Esophagus muscularis mucosa (tissue), 4 donors: ENCODE results near the gene PTPRQ. TPM values are rescaled to one million over a fixed set of nuclear protein-coding genes. Genes with fewer than 3 reads are reported as not detected.

Experiments used
- DNase-seq: peaks from one replicate; pipeline ENCODE4 v3.0.0-alpha.2; 2017; ENCODE audit errors: extremely low spot score
- H3K27ac ChIP-seq, 4 donors: fragments of 200-600 bp; sonication (generic); replicated peaks in 1 of 4; 1 replicate in 3 of 4; 2 replicates in 1 of 4; pipeline ENCODE4 v1.5.1; 2016 to 2019; ENCODE audit warnings: mild to moderate bottlenecking in 1 of 4
- H3K27me3 ChIP-seq, 4 donors: fragments of 200-600 bp; sonication (generic); one replicate each; pipeline versions ENCODE4 v1.5.1 to v1.6.0; 2016 to 2019
- H3K36me3 ChIP-seq, 4 donors: fragments of 200-600 bp; sonication (generic); one replicate each; pipeline ENCODE4 v1.5.1; 2016 to 2019
- H3K4me1 ChIP-seq, 4 donors: fragments of 200-600 bp; sonication (generic); one replicate each; pipeline ENCODE4 v1.5.1; 2016 to 2019
- H3K4me3 ChIP-seq, 4 donors: fragments of 200-600 bp; sonication (generic); 1 replicate in 2 of 4; 2 replicates in 2 of 4; pipeline ENCODE4 v1.5.1; 2016 to 2019; ENCODE audit warnings: mild to moderate bottlenecking in 4 of 4, moderate library complexity in 1 of 4
- H3K9me3 ChIP-seq, 4 donors: fragments of 200-600 bp; sonication (generic); 1 replicate in 3 of 4; 2 replicates in 1 of 4; pipeline ENCODE4 v1.5.1; 2016 to 2019
- CTCF ChIP-seq, 3 experiments: fragments of 200-600 bp in 2 of 3; fragments of 450-650 bp in 1 of 3; sonication (generic) in 2 of 3; IDR thresholded peaks; one replicate each; pipeline ENCODE4 v1.5.1; 2017 to 2019; ENCODE audit warnings: antibody characterized with exemption in 3 of 3, mild to moderate bottlenecking in 2 of 3, moderate library complexity in 1 of 3
- EP300 ChIP-seq: sonication (generic); formaldehyde crosslinking; IDR thresholded peaks from one replicate; pipeline ENCODE4 v1.6.1; 2017; ENCODE audit warnings: antibody characterized with exemption
- POLR2A ChIP-seq: fragments of 450-650 bp; IDR thresholded peaks from one replicate; pipeline ENCODE4 v1.6.1; 2017; ENCODE audit warnings: antibody characterized with exemption, moderate library complexity, mild to moderate bottlenecking, low read depth
- POLR2AphosphoS5 ChIP-seq, 2 donors: sonication (generic); formaldehyde crosslinking; IDR thresholded peaks; one replicate each; pipeline ENCODE4 v1.6.1; 2017; ENCODE audit warnings: antibody characterized with exemption in 2 of 2
- WGBS: methylation state at CpG from one replicate; pipeline ENCODE4 v1.1.5; 2018; 5-methylcytosine and 5-hydroxymethylcytosine counted together
- intact Hi-C: fragments of 100-400 bp; cut with DNase I; formaldehyde crosslinking; loops from one replicate; pipeline ENCODE4 v1.15.1; 2023
- total RNA-seq, 4 donors: library from RNA; depleted of rRNA; stranded (reverse); fragments of >200 nt; gene quantifications; one replicate each; pipeline versions ENCODE4 v1.1.0 to v1.2.1, GENCODE V29; 2016

PTPRQ gene
- total RNA-seq, 4 donors from 2014 or later: 2.0 to 13.7 (median 4.6) TPM

- Histone ChIP-seq H3K27ac (no peak within 1 kb of the TSS), H3K4me3 (peak within 1 kb of the TSS in 3 of 4 donors; percentile 7 to 21 (median 17)), H3K4me1 (peaks cover 6 to 24% (median 22%) of the 10 kb centered on the region in 4 donors), H3K36me3 (no peaks in the 10 kb centered on the region), H3K27me3 (peaks cover 0 to 15% (median 0%) of the 10 kb centered on the region in 4 donors), H3K9me3 (no peaks in the 10 kb centered on the region)
- TF ChIP-seq POLR2AphosphoS5 (IDR thresholded peaks at IDR 0.05) (no peak), POLR2A (peak; percentile 17), CTCF (IDR thresholded peaks at IDR 0.05) (no peak), EP300 (no peak)
- DNase-seq: no peak
- intact Hi-C loops: no loop called here
- WGBS: 75% methylated on average over 4 of the region's 4 CpGs
These were observed 263.2 kb downstream of the PTPRQ start, which contains the start of gene MYF6 for GRCh38 chr12:80707126-80707829. Gene MYF6, plus strand, starts transcription at chr12:80707634. Its CDS starts 86 bp downstream, at chr12:80707720.

DNA sequence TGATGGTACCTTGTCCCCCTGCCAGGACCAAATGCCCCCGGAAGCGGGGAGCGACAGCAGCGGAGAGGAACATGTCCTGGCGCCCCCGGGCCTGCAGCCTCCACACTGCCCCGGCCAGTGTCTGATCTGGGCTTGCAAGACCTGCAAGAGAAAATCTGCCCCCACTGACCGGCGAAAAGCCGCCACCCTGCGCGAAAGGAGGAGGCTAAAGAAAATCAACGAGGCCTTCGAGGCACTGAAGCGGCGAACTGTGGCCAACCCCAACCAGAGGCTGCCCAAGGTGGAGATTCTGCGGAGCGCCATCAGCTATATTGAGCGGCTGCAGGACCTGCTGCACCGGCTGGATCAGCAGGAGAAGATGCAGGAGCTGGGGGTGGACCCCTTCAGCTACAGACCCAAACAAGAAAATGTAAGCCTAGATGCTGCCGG, 263.8 kb downstream of the PTPRQ start:
- intact Hi-C loops: no loop called here
- no peaks in the 10 kb centered on the region for H3K36me3 ChIP-seq
- H3K27ac ChIP-seq: no peak overlapping the region
- no peaks in the 10 kb centered on the region for H3K9me3 ChIP-seq
- no peak overlapping the region for H3K4me3 ChIP-seq
- WGBS: 73% methylated on average over 17 of the region's 21 CpGs
- TF ChIP-seq EP300: no peak
- no peak for TF ChIP-seq CTCF (IDR thresholded peaks at IDR 0.05)
- no peak for TF ChIP-seq POLR2A
- no peak for TF ChIP-seq POLR2AphosphoS5 (IDR thresholded peaks at IDR 0.05)
- DNase-seq: no peak
- peaks cover 0 to 19% (median 17%) of the 10 kb centered on the region in 4 donors for H3K4me1 ChIP-seq
- peaks cover 0 to 15% (median 0%) of the 10 kb centered on the region in 4 donors for H3K27me3 ChIP-seq

- Histone ChIP-seq H3K27ac (no peak overlapping the region), H3K4me3 (peak overlapping the region in 3 of 4 donors; percentile 7 to 21 (median 17)), H3K9me3 (no peaks in the 10 kb centered on the region), H3K4me1 (peaks cover 0 to 13% (median 11%) of the 10 kb centered on the region in 4 donors), H3K27me3 (peaks cover 0 to 15% (median 0%) of the 10 kb centered on the region in 4 donors), H3K36me3 (no peaks in the 10 kb centered on the region)
- intact Hi-C loops: no loop called here
- WGBS: 26% methylated on average over 43 of the region's 50 CpGs
- no peak for DNase-seq
- TF ChIP-seq EP300 (no peak), POLR2AphosphoS5 (IDR thresholded peaks at IDR 0.05) (no peak), POLR2A (no peak), CTCF (IDR thresholded peaks at IDR 0.05) (no peak)
These were observed 264.4 kb downstream of the PTPRQ start for GRCh38 chr12:80708259-80708974.

- TF ChIP-seq EP300 (no peak), CTCF (IDR thresholded peaks at IDR 0.05) (no peak), POLR2AphosphoS5 (IDR thresholded peaks at IDR 0.05) (no peak), POLR2A (no peak)
- no peak for DNase-seq
- H3K36me3 ChIP-seq: no peaks in the 10 kb centered on the region
- no peak overlapping the region for H3K27ac ChIP-seq
- intact Hi-C loops: no loop called here
- H3K27me3 ChIP-seq: peaks cover 0 to 15% (median 0%) of the 10 kb centered on the region in 4 donors
- 64% methylated on average over 10 of the region's 10 CpGs for WGBS
- H3K4me3 ChIP-seq: no peak overlapping the region
- peaks cover 0 to 9% (median 7%) of the 10 kb centered on the region in 4 donors for H3K4me1 ChIP-seq
- H3K9me3 ChIP-seq: no peaks in the 10 kb centered on the region
These were observed 264.9 kb downstream of the PTPRQ start for GRCh38 chr12:80708975-80709328.
